ENCODE data around the gene DIP2C.
"Not testable (repeated sequence)": the region's sequence is repeated elsewhere in the genome, so short reads cannot be mapped to it uniquely, and the experiment has no call there.

Gene DIP2C

DNA sequence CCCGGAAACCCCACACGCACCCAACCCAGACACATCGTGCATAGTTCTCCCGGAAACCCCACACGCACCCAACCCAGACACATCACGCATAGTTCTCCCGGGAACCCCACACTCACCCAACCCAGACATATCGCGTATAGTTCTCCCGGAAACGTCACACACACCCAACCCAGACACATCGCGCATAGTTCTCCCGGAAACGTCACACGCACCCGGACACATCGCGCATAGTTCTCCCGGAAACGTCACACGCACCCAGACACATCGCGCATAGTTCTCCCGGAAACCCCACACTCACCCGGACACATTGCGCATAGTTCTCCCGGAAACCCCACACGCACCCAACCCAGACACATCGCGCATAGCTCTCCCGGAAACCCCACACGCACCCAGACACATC is 342.3 kb downstream of the DIP2C start:
- in situ Hi-C loops (cut with MboI; ENCODE audit: low sequenced_read_pairs) = not testable (repeated sequence)

DNA sequence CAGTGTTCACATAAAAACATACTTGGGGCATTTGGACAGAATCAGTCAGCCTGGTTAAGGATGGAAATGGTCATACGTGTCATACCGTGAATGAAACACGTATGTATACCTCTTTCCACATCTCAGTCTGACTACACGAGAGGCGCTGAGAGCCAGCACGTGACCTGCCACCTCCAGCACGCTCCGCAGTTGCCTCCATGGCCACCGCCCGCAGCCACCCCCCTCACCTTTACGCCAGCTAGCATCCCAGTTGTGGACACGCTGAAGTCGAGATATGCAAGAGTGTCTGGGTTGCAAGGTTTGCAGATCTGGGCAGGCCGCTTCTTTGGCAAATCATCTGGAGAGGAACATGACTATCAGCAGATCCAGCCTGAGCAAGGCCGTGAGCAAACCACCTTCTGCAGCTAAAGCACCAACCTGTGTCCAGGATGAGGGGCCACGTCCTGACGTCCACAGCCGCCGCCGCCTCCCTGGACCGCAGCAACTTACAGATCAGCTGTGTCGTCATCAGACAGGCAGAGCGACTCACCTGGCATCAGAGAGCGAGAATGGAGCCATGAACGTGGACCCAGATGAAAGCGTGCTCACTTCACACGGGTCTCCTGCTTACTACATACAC is 344.8 kb downstream of the DIP2C start:
- in situ Hi-C loops (cut with MboI; ENCODE audit: low sequenced_read_pairs) = no loop called here

- in situ Hi-C loops (cut with MboI; ENCODE audit: low sequenced_read_pairs) = no loop called here
Measured at GRCh38 chr10:343231-344220, 345.9 kb downstream of the DIP2C start.

GRCh38 chr10:341081-341740 is 348.3 kb downstream of the DIP2C start:
- in situ Hi-C loops (cut with MboI; ENCODE audit: low sequenced_read_pairs) = no loop called here

DNA sequence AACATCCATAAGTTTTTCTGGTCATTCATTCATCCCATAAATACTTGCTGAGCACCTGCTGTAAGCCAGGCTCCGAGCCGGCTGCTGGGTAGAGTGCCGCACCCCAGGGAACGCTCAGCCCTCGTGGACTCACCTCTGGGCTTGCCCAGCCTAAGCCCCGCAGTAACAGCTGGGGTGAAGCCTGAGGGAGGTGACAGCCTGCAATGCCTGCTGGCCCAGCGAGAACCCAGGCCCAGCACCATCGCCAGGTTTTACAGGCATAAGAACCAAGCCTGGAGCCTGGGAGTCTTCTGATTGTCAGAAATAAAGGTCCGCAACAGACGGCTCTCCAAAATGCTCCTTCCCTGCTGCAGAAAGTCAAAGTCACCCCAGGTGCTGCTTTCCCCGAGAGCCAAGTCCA is 348.8 kb downstream of the DIP2C start:
- in situ Hi-C loops (cut with MboI; ENCODE audit: low sequenced_read_pairs) = no loop called here

DNA sequence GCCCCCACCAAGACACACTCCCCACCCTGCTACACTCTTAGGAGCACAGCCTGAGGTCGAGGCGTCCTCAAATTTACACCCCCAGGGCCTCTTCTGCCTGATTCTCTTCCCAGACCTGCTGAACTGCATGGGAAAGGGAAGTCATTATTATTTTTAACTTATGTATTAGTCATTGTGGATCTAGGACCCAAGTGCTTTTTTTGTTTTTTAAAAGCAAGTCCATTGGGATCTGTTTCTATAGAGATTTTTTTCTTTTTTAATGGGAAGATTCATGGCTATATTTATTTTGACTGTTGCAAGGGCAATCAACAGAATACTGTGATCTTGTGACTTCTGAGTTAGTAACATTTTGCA is 350.5 kb downstream of the DIP2C start:
- in situ Hi-C loops (cut with MboI; ENCODE audit: low sequenced_read_pairs) = no loop called here

- in situ Hi-C loops (cut with MboI; ENCODE audit: low sequenced_read_pairs) = no loop called here
Measured at GRCh38 chr10:338171-339037, 351.1 kb downstream of the DIP2C start.

DNA sequence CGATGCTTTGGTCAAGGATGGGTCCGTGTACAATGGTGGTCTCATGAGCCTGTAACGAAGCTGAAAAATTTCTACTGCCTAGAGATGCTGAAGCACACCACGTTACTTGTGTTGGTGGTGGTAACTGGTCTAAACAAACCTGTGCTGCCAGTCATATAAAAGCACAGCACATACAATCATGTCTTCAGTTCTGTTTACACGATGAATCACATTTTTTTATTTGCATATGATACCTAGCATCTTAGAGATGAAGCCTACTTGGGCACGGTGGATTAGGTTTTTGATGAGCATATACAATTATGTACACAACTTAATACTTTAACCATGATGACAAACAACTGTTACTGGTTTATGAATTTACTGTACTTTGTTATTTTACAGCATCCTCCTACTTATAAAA is 353.2 kb downstream of the DIP2C start:
- in situ Hi-C loops (cut with MboI; ENCODE audit: low sequenced_read_pairs) = no loop called here

- in situ Hi-C loops (cut with MboI; ENCODE audit: low sequenced_read_pairs) = no loop called here
Measured at GRCh38 chr10:335151-335800, 354.2 kb downstream of the DIP2C start.

- in situ Hi-C loops (cut with MboI; ENCODE audit: low sequenced_read_pairs) = no loop called here
Measured at GRCh38 chr10:331186-331585, 358.3 kb downstream of the DIP2C start.

- in situ Hi-C loops (cut with MboI; ENCODE audit: low sequenced_read_pairs) = no loop called here
Measured at GRCh38 chr10:329361-330099, 359.9 kb downstream of the DIP2C start.

DNA sequence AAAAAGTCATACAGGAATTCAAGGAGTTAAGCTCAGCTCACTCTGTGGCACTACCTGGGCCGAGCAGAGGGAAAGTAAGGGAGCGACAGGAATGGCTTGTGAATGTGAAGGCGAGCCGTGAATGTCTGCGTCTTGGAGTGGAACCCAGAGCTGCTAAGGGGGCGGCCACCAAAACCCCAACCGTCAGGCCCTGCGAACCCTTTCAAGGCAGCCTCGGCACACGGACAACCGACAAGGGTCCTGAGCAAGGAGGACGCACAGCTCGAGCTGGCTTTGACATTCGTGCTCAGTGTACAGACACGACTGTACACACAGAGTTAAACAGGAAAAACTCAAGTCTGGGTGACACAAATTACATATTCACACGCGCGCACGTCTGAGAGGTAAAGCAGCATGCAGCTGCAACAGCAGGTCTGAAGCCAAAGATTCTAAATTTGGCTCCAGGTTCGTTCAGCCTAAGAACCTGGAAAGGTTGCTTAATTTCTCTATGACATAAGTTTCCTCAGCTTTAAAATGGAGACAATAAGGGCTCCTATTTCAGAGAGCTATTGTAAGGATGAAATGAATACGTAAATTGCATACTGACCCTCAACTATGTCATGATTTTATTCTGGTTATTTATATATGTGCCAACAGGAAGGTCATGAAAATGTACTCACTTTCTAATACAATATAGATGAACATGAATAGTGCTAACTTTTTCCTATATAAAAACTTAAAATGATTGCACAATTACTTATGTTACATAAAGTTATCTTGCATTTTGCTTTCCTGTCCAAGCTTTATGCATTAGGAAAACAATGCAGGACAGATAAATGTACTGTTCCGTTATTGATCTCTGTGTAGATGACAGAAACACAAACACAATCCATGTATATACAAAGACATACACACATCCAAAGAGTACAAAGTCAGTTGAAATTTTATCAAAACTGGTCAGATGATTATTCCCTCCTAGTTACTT is 361.3 kb downstream of the DIP2C start:
- in situ Hi-C loops (cut with MboI; ENCODE audit: low sequenced_read_pairs) = no loop called here

DNA sequence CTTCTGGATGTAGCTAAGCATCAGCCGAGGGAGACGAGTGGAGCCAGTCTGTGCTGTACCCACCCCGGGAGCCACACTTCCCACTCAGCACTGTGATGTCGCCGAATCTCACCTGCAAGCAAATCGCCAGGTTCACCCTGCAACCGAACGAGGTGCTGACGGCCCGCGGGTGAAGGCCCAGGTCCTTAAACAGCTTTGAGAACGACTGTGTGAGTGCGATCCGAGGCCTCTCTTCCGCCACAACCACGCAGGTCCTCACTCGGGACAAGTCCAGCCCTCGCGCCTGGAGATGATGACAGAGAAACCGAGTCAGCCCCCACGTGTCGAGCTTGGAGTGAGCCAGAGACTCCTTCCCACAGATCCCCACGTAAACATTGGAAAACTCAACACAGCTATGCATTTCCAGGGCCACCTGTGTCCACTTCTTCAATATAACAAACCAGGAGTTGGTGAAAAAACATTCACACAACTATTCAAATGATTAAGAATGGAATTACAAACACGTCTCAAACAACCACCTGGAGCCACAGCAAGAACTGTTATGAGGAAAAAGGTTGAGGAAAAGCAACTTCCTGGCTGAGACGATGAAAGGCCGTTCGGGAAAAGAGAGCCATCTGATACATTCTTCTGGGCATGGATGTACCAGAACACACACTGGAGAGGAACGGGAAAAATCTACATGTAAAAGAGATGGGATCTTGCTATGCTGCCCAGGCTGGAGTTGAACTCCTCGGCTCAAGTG is 362.4 kb downstream of the DIP2C start:
- in situ Hi-C loops (cut with MboI; ENCODE audit: low sequenced_read_pairs) = no loop called here

DNA sequence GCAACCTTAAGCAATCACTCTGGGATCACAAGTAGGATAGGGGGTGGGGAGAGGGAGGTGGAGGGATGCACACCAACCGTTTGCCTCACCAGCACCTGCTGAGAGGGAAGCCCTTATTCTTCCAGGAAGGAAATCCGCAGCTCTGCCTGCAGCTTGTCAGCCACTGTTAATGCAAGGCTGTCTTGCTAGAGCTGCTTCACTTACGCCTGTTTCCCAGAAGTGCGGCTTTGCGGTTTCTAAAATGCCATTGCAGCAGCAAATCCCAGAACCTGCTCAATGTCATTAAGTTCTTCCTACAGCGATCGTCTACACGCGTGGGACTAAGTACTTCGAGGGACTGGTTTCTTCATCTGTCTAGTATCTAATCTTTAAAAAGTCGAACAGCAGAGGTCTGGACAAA is 363.1 kb downstream of the DIP2C start:
- in situ Hi-C loops (cut with MboI; ENCODE audit: low sequenced_read_pairs) = no loop called here

GRCh38 chr10:325282-325681 is 364.2 kb downstream of the DIP2C start:
- in situ Hi-C loops (cut with MboI; ENCODE audit: low sequenced_read_pairs) = no loop called here

- in situ Hi-C loops (cut with MboI; ENCODE audit: low sequenced_read_pairs) = no loop called here
Measured at GRCh38 chr10:324593-324992, 364.9 kb downstream of the DIP2C start.

- in situ Hi-C loops (cut with MboI; ENCODE audit: low sequenced_read_pairs) = no loop called here
Measured at GRCh38 chr10:323651-324293, 365.7 kb downstream of the DIP2C start.
